ENCODE measurements around the gene ZNF778.

- TF ChIP-seq, protein P1, sequence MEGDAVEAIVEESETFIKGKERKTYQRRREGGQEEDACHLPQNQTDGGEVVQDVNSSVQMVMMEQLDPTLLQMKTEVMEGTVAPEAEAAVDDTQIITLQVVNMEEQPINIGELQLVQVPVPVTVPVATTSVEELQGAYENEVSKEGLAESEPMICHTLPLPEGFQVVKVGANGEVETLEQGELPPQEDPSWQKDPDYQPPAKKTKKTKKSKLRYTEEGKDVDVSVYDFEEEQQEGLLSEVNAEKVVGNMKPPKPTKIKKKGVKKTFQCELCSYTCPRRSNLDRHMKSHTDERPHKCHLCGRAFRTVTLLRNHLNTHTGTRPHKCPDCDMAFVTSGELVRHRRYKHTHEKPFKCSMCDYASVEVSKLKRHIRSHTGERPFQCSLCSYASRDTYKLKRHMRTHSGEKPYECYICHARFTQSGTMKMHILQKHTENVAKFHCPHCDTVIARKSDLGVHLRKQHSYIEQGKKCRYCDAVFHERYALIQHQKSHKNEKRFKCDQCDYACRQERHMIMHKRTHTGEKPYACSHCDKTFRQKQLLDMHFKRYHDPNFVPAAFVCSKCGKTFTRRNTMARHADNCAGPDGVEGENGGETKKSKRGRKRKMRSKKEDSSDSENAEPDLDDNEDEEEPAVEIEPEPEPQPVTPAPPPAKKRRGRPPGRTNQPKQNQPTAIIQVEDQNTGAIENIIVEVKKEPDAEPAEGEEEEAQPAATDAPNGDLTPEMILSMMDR (IDR thresholded peaks at IDR 0.05): no peak
- TF ChIP-seq POLR2A (IDR thresholded peaks at IDR 0.05): no peak
Observed at GRCh38 chr16:89210165-89210903, 7.2 kb upstream of the ZNF778 start.
